ENCODE measurements around the gene GRIN2A.

GRIN2A gene

DNA sequence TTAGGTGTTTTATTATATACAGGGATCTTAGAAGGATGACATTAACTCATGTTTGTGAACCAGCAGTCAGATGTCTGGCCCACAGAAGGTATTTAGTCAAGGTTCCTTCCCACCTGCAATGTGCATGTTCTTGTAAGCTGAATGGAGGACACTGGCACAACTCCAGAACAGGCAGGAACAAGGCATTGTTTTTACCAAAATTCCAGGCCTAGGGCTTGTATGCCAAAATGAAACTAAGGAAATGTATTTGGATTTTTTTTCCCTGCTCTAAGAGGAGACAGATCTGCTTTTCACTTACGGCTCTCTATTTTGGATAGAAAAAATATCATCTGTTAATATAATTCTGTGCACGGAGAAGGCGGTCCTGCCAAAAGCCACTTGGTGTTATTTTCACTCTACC lies 312.5 kb downstream of the GRIN2A start:
- H3K9ac ChIP-seq (ENCODE audit: low read length in 2 of 2): no peak overlapping the region
- H3K27me3 ChIP-seq (ENCODE audit: control insufficient read depth in 1 of 2, insufficient read depth in 2 of 2, low read length in 2 of 2): no peaks in the 10 kb centered on the region
- no peak overlapping the region for H3K27ac ChIP-seq (ENCODE audit: low read length)
- H3K9me3 ChIP-seq (ENCODE audit: control insufficient read depth in 2 of 2, low read length in 2 of 2): no peaks in the 10 kb centered on the region
- H3K36me3 ChIP-seq (ENCODE audit: control insufficient read depth in 2 of 2, insufficient read depth in 2 of 2, low read length in 2 of 2): no peaks in the 10 kb centered on the region
- no peak overlapping the region for H3K4me3 ChIP-seq (ENCODE audit: low read length in 2 of 2)
- H3K4me1 ChIP-seq (ENCODE audit: control insufficient read depth, insufficient read depth, low read length): no peaks in the 10 kb centered on the region

- Histone ChIP-seq H3K4me1 (ENCODE audit: control insufficient read depth, insufficient read depth, low read length) (no peaks in the 10 kb centered on the region), H3K36me3 (ENCODE audit: control insufficient read depth in 2 of 2, insufficient read depth in 2 of 2, low read length in 2 of 2) (no peaks in the 10 kb centered on the region), H3K27me3 (ENCODE audit: control insufficient read depth in 1 of 2, insufficient read depth in 2 of 2, low read length in 2 of 2) (no peaks in the 10 kb centered on the region), H3K9me3 (ENCODE audit: control insufficient read depth in 2 of 2, low read length in 2 of 2) (no peaks in the 10 kb centered on the region), H3K27ac (ENCODE audit: low read length) (no peak overlapping the region), H3K9ac (ENCODE audit: low read length in 2 of 2) (no peak overlapping the region), H3K4me3 (ENCODE audit: low read length in 2 of 2) (no peak overlapping the region)
Measured at GRCh38 chr16:9868606-9869149, 313.6 kb downstream of the GRIN2A start.

GRCh38 chr16:9867176-9867575 lies 315.1 kb downstream of the GRIN2A start:
- H3K9me3 ChIP-seq (ENCODE audit: control insufficient read depth in 2 of 2, low read length in 2 of 2): no peaks in the 10 kb centered on the region
- no peaks in the 10 kb centered on the region for H3K36me3 ChIP-seq (ENCODE audit: control insufficient read depth in 2 of 2, insufficient read depth in 2 of 2, low read length in 2 of 2)
- no peak overlapping the region for H3K9ac ChIP-seq (ENCODE audit: low read length in 2 of 2)
- H3K4me3 ChIP-seq (ENCODE audit: low read length in 2 of 2): no peak overlapping the region
- no peak overlapping the region for H3K27ac ChIP-seq (ENCODE audit: low read length)
- H3K4me1 ChIP-seq (ENCODE audit: control insufficient read depth, insufficient read depth, low read length): no peaks in the 10 kb centered on the region
- H3K27me3 ChIP-seq (ENCODE audit: control insufficient read depth in 1 of 2, insufficient read depth in 2 of 2, low read length in 2 of 2): no peaks in the 10 kb centered on the region

GRCh38 chr16:9864461-9864860 lies 317.8 kb downstream of the GRIN2A start:
- H3K9ac ChIP-seq (ENCODE audit: low read length in 2 of 2): no peak overlapping the region
- no peaks in the 10 kb centered on the region for H3K4me1 ChIP-seq (ENCODE audit: control insufficient read depth, insufficient read depth, low read length)
- H3K27me3 ChIP-seq (ENCODE audit: control insufficient read depth in 1 of 2, insufficient read depth in 2 of 2, low read length in 2 of 2): no peaks in the 10 kb centered on the region
- H3K4me3 ChIP-seq (ENCODE audit: low read length in 2 of 2): no peak overlapping the region
- no peaks in the 10 kb centered on the region for H3K36me3 ChIP-seq (ENCODE audit: control insufficient read depth in 2 of 2, insufficient read depth in 2 of 2, low read length in 2 of 2)
- H3K9me3 ChIP-seq (ENCODE audit: control insufficient read depth in 2 of 2, low read length in 2 of 2): no peaks in the 10 kb centered on the region
- no peak overlapping the region for H3K27ac ChIP-seq (ENCODE audit: low read length)

DNA sequence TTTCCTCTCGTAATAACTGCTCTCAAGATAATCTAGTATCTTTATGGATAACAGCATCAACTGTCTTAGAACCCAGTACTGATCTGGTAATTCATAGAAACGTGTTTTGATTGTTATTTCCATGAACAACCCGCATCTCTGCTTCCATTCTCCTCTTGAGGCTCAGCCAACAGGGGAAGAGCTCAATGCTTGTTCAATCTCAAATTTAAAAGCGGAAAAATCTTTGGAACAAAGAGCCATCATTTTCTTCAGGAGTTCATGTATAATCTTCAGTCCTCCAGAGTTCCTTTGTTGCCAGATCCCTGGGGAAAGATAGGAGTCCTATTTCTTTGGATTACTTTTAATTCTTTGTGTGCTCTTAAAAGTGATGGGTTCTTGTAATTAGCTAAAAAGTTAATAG lies 319.9 kb downstream of the GRIN2A start:
- Histone ChIP-seq H3K4me3 (ENCODE audit: low read length in 2 of 2) (no peak overlapping the region), H3K9ac (ENCODE audit: low read length in 2 of 2) (no peak overlapping the region), H3K27me3 (ENCODE audit: control insufficient read depth in 1 of 2, insufficient read depth in 2 of 2, low read length in 2 of 2) (no peaks in the 10 kb centered on the region), H3K27ac (ENCODE audit: low read length) (no peak overlapping the region), H3K4me1 (ENCODE audit: control insufficient read depth, insufficient read depth, low read length) (no peaks in the 10 kb centered on the region), H3K36me3 (ENCODE audit: control insufficient read depth in 2 of 2, insufficient read depth in 2 of 2, low read length in 2 of 2) (no peaks in the 10 kb centered on the region), H3K9me3 (ENCODE audit: control insufficient read depth in 2 of 2, low read length in 2 of 2) (no peaks in the 10 kb centered on the region)

DNA sequence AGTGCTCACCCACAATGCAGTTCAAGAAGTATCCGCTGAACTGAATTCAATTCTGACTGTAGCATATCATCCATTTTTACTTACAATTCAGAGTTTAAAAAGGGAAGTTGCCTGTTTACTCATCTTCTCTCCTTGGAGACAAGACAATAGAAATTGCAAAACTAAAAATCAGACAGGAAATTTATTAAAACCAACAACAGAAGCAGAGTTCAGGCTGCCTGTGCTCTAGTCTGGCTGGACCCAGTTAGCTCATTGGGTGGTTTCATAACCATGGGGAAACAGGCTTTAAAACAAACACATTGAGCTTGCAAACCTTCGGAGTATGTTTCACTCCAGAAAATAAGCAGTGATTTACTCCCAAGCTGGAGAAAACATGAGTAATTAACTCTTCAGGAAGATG lies 321.4 kb downstream of the GRIN2A start:
- Histone ChIP-seq H3K27me3 (ENCODE audit: control insufficient read depth in 1 of 2, insufficient read depth in 2 of 2, low read length in 2 of 2) (no peaks in the 10 kb centered on the region), H3K4me3 (ENCODE audit: low read length in 2 of 2) (no peak overlapping the region), H3K36me3 (ENCODE audit: control insufficient read depth in 2 of 2, insufficient read depth in 2 of 2, low read length in 2 of 2) (no peaks in the 10 kb centered on the region), H3K27ac (ENCODE audit: low read length) (no peak overlapping the region), H3K9me3 (ENCODE audit: control insufficient read depth in 2 of 2, low read length in 2 of 2) (no peaks in the 10 kb centered on the region), H3K4me1 (ENCODE audit: control insufficient read depth, insufficient read depth, low read length) (no peaks in the 10 kb centered on the region), H3K9ac (ENCODE audit: low read length in 2 of 2) (no peak overlapping the region)

DNA sequence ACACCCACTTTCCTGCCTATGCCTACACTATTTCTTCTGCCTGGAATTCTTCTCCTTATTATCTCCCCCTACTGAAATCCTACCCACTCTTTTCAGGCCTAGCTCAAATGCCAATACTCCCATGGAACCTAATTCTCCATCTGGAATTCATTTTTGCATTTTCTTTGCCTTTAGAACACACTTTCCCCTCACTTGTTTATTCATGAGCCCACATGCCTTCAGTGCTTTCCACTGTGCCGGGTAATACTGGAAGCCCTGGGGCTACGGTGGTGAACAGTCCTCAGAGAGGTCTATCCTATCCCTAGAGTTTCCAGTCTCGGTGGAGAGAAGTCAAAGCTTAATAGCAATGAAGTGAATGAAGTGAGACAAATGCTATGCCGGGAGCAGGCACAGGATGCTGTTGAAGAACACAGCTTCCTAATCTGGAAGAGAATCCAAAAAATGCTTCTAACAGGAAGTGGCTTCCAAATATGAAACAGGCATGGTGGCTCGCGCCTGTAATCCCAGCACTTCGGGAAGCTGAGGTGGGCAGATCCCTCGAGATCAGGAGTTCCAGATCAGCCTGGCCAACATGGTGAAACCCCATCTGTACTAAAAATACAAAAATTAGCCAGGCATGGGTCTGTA lies 322.4 kb downstream of the GRIN2A start:
- Histone ChIP-seq H3K9me3 (ENCODE audit: control insufficient read depth in 2 of 2, low read length in 2 of 2) (no peaks in the 10 kb centered on the region), H3K4me1 (ENCODE audit: control insufficient read depth, insufficient read depth, low read length) (no peaks in the 10 kb centered on the region), H3K27me3 (ENCODE audit: control insufficient read depth in 1 of 2, insufficient read depth in 2 of 2, low read length in 2 of 2) (no peaks in the 10 kb centered on the region), H3K27ac (ENCODE audit: low read length) (no peak overlapping the region), H3K36me3 (ENCODE audit: control insufficient read depth in 2 of 2, insufficient read depth in 2 of 2, low read length in 2 of 2) (no peaks in the 10 kb centered on the region), H3K4me3 (ENCODE audit: low read length in 2 of 2) (no peak overlapping the region), H3K9ac (ENCODE audit: low read length in 2 of 2) (no peak overlapping the region)

DNA sequence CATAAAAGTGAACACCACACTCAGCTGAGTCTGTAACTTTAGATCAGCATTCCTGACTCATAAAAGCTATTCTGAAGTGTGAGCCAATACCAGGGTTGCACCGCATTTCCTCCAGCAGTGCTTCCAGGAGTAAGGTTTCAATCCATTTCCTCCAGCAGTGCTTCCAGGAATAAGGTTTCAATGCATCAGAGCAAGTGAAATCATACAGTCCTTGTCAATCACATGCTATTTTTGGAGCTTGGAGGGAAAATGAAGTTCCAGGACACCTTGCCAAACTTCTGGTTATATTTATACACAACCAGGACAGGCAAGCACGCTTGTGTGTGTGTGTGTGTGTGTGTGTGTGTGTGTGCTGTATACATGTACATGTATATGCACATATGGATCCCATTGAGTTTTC lies 327.6 kb downstream of the GRIN2A start:
- H3K27ac ChIP-seq (ENCODE audit: low read length): no peak overlapping the region
- no peak overlapping the region for H3K9ac ChIP-seq (ENCODE audit: low read length in 2 of 2)
- H3K27me3 ChIP-seq (ENCODE audit: control insufficient read depth in 1 of 2, insufficient read depth in 2 of 2, low read length in 2 of 2): no peaks in the 10 kb centered on the region
- no peaks in the 10 kb centered on the region for H3K9me3 ChIP-seq (ENCODE audit: control insufficient read depth in 2 of 2, low read length in 2 of 2)
- H3K36me3 ChIP-seq (ENCODE audit: control insufficient read depth in 2 of 2, insufficient read depth in 2 of 2, low read length in 2 of 2): no peaks in the 10 kb centered on the region
- no peaks in the 10 kb centered on the region for H3K4me1 ChIP-seq (ENCODE audit: control insufficient read depth, insufficient read depth, low read length)
- no peak overlapping the region for H3K4me3 ChIP-seq (ENCODE audit: low read length in 2 of 2)

GRCh38 chr16:9852003-9852402 lies 330.2 kb downstream of the GRIN2A start:
- Histone ChIP-seq H3K4me1 (ENCODE audit: control insufficient read depth, insufficient read depth, low read length) (no peaks in the 10 kb centered on the region), H3K27me3 (ENCODE audit: control insufficient read depth in 1 of 2, insufficient read depth in 2 of 2, low read length in 2 of 2) (no peaks in the 10 kb centered on the region), H3K9me3 (ENCODE audit: control insufficient read depth in 2 of 2, low read length in 2 of 2) (no peaks in the 10 kb centered on the region), H3K27ac (ENCODE audit: low read length) (no peak overlapping the region), H3K4me3 (ENCODE audit: low read length in 2 of 2) (no peak overlapping the region), H3K36me3 (ENCODE audit: control insufficient read depth in 2 of 2, insufficient read depth in 2 of 2, low read length in 2 of 2) (no peaks in the 10 kb centered on the region), H3K9ac (ENCODE audit: low read length in 2 of 2) (no peak overlapping the region)

- H3K36me3 ChIP-seq (ENCODE audit: control insufficient read depth in 2 of 2, insufficient read depth in 2 of 2, low read length in 2 of 2): no peaks in the 10 kb centered on the region
- H3K9me3 ChIP-seq (ENCODE audit: control insufficient read depth in 2 of 2, low read length in 2 of 2): no peaks in the 10 kb centered on the region
- H3K27ac ChIP-seq (ENCODE audit: low read length): no peak overlapping the region
- no peak overlapping the region for H3K9ac ChIP-seq (ENCODE audit: low read length in 2 of 2)
- no peaks in the 10 kb centered on the region for H3K4me1 ChIP-seq (ENCODE audit: control insufficient read depth, insufficient read depth, low read length)
- H3K4me3 ChIP-seq (ENCODE audit: low read length in 2 of 2): no peak overlapping the region
- no peaks in the 10 kb centered on the region for H3K27me3 ChIP-seq (ENCODE audit: control insufficient read depth in 1 of 2, insufficient read depth in 2 of 2, low read length in 2 of 2)
Measured at GRCh38 chr16:9850817-9851216, 331.4 kb downstream of the GRIN2A start.

DNA sequence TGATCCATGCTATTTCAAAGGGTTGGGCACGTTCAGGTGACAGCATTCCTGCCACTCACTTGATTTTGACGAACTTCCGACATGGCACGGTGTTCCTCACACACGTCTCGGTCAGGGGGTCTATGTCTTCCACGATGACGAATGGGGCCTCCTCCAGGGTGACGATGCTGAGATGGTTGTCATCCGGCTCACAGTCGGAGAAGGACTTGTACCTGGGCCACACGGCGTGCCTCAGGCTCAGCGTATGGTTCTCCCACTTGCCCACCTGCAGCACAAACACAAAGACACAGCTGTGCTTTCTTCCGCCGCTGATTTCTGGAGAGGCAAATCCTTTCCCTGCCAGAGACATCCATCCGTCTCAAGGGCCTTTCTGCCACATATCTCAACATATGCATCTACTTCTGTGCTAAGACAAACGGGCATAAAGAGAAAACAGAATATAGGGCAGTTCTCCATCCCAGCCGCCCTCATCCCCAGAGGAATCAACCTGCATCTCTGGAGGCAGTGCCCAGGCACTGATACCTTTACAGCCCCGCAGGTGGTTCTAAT lies 332.5 kb downstream of the GRIN2A start:
- Histone ChIP-seq H3K9ac (ENCODE audit: low read length in 2 of 2) (no peak overlapping the region), H3K4me3 (ENCODE audit: low read length in 2 of 2) (no peak overlapping the region), H3K9me3 (ENCODE audit: control insufficient read depth in 2 of 2, low read length in 2 of 2) (no peaks in the 10 kb centered on the region), H3K27ac (ENCODE audit: low read length) (no peak overlapping the region), H3K36me3 (ENCODE audit: control insufficient read depth in 2 of 2, insufficient read depth in 2 of 2, low read length in 2 of 2) (no peaks in the 10 kb centered on the region), H3K4me1 (ENCODE audit: control insufficient read depth, insufficient read depth, low read length) (no peaks in the 10 kb centered on the region), H3K27me3 (ENCODE audit: control insufficient read depth in 1 of 2, insufficient read depth in 2 of 2, low read length in 2 of 2) (no peaks in the 10 kb centered on the region)

All from stomach smooth muscle (tissue), 2 donors.